Measurements from ENCODE around the gene CPEB3.

DNA sequence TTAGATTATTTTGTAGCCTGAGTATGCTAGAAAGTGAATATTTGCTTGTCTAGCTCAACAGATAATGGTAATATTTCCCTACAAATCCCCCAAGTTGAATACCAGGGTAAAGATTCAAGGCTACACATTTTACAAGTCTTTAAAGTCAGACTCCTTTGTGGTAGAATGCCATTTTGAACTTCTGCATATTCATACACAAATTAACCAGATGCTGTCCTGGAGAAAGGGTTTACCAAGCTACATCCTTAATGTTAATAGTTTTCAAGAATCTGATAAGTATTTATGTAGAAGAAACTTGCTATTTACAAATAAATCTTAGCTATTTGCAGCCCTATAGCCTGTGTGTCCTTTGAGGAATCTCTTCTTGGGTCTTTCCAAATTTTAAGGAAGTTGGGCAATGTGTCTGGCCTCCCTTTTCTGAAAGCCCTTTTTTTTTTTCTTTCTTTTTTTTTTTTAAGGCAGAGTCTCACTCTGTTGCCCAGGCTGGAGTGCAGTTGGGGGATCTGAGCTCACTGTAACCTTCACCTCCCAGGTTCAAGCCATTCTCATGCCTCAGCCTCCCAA lies 82.6 kb downstream of the CPEB3 start:
- TF ChIP-seq, protein P1, sequence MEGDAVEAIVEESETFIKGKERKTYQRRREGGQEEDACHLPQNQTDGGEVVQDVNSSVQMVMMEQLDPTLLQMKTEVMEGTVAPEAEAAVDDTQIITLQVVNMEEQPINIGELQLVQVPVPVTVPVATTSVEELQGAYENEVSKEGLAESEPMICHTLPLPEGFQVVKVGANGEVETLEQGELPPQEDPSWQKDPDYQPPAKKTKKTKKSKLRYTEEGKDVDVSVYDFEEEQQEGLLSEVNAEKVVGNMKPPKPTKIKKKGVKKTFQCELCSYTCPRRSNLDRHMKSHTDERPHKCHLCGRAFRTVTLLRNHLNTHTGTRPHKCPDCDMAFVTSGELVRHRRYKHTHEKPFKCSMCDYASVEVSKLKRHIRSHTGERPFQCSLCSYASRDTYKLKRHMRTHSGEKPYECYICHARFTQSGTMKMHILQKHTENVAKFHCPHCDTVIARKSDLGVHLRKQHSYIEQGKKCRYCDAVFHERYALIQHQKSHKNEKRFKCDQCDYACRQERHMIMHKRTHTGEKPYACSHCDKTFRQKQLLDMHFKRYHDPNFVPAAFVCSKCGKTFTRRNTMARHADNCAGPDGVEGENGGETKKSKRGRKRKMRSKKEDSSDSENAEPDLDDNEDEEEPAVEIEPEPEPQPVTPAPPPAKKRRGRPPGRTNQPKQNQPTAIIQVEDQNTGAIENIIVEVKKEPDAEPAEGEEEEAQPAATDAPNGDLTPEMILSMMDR (IDR thresholded peaks at IDR 0.05; ENCODE audit: borderline replicate concordance, extremely low read depth, low read length, poor library complexity, severe bottlenecking) = no peak
- TF ChIP-seq EZH2 (IDR thresholded peaks at IDR 0.05; ENCODE audit: borderline replicate concordance, low read depth, low read length, severe bottlenecking) = no peak
